A549 treated with CORT108297 at 1 μM for 4 hours (cell line): Measurements from ENCODE around the gene SLC22A16. TPM values are rescaled to one million over a fixed set of nuclear protein-coding genes. Genes with fewer than 3 reads are reported as not detected.

Source experiments
- total RNA-seq: library from RNA; stranded (reverse); fragments of 200-300 nt; extraction: Qiagen RNA extraction; gene quantifications from 5 replicates; pipeline ENCODE4 v1.2.3, GENCODE V29; 2022

The SLC22A16 gene, protein sequence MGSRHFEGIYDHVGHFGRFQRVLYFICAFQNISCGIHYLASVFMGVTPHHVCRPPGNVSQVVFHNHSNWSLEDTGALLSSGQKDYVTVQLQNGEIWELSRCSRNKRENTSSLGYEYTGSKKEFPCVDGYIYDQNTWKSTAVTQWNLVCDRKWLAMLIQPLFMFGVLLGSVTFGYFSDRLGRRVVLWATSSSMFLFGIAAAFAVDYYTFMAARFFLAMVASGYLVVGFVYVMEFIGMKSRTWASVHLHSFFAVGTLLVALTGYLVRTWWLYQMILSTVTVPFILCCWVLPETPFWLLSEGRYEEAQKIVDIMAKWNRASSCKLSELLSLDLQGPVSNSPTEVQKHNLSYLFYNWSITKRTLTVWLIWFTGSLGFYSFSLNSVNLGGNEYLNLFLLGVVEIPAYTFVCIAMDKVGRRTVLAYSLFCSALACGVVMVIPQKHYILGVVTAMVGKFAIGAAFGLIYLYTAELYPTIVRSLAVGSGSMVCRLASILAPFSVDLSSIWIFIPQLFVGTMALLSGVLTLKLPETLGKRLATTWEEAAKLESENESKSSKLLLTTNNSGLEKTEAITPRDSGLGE
- total RNA-seq = not detected in 5 replicates

GRCh38 chr6:110476046-110476849, at the start of gene SLC22A16:
SLC22A16 (minus strand) TSS chr6:110476613; CDS start chr6:110476574, 39 bp downstream.

DNA sequence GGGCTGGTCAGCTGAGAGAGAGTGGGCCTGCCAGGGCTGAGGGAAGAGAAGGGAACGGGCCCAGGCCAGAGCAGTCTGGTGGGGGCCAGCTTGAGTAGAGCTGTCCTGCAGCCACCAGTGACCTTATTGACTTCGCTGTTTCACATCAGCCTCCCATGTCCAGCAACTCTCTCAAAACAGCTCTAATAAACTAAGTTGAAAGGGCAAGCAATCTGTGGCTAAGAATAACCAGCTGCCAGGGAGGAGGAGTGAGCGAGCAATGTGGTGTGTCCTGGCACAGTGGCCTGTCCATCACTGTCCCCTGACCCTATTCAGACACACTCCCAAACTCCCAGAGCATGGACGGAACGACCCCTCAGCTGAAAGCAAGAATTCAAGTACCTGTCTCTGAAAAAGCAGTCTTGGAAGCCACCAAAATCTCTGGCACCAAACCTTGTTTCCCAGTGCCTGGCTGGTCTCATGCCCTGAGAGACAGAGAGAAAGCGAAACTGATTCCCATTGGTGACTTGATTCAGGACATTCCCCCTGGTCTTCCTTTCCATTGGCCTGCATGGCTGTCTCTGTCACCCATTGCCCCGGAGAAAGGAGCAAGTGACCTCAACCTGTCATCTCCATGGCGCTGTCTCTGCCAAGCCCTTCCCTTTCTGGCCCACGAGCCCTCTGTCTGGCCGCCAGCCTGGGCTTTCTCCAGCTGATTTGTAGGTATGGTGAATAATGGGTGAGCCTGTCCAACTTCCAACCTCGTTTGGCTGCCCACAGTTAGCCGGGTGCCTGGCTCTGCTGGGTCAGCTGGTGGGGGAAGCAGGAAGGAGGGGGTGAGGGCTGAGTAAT, 61.1 kb downstream of the SLC22A16 start, which contains the start of gene DDO:
DDO (minus strand) TSS at position 490 of the 831 bp plus-strand sequence. CDS start 2,113 bp downstream, outside the sequence.

Other genes starting within 250 kb of the SLC22A16 start
- gene METTL24, start 118.3 kb downstream of the SLC22A16 start, total RNA-seq = not detected in 5 replicates
- 0.06 to 0.12 TPM (median 0.09 TPM) in 5 replicates for gene DDO, start 61.0 kb downstream of the SLC22A16 start, total RNA-seq